Bone marrow (tissue), 2 donors: ENCODE measurements around the gene SPRR1B.
"Not testable (repeated sequence)": the region's sequence is repeated elsewhere in the genome, so short reads cannot be mapped to it uniquely, and the experiment has no call there.

ENCODE experiments used
- DNase-seq, 2 donors: peaks; one replicate each; lab custom pipeline; 2025; lab: John Stamatoyannopoulos, UW

Gene SPRR1B

DNA sequence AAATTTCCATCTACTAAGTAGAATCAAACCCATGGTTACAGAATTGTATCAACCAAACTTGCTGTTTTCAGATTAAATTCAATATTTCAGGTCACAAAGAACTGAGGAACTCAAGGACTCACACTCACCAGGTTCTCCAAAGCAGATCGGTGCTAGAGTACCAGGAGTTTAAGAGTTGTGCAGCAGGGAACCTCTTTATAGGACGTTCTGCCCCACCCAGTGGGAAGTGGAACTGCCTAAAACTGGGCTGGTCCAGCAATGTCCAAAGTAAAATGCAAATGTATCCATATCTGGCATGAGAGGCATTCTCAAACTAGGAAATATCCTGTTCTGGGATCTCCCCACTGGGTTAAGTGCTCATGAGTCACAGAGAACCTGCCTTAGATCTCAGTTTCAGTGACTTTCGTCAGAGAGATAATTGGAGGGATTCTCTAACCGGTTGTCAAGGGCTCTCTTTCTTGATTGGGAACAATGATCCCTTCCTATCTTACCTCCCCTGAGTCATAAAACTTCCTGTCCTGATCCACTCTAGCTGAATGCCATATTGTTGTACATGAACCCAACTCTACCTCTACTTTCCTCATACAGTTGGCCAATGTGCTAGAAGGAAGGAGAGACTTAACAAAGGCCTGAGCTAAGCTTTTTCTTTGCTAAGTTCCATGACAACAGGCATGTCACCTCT is 10.1 kb downstream of the SPRR1B start, which contains the start of gene SPRR2D:
TSS of gene SPRR2D (minus strand) at position 171 of the 682 bp plus-strand sequence. CDS start 774 bp downstream, outside the sequence.
- no peak for DNase-seq

DNA sequence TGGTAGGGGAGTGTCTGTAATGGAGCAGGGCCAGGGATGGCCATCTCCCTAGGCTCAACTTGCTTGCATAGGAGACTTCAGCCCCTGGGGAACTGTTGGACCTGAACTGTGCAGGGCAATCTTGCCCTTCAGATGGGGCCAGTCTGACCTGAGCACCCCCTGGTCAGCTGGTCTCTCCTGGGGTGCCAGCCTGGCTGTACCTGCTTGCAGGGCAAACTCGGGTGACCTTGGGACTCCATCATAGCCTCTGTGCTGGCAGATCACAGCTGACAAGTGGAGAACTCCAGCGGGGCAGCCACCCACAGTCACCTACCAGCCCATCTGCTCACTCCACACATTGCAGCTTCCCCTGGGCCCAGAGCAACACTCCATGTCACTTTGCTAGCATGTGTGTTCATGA is 18.2 kb downstream of the SPRR1B start:
- no peak for DNase-seq

DNA sequence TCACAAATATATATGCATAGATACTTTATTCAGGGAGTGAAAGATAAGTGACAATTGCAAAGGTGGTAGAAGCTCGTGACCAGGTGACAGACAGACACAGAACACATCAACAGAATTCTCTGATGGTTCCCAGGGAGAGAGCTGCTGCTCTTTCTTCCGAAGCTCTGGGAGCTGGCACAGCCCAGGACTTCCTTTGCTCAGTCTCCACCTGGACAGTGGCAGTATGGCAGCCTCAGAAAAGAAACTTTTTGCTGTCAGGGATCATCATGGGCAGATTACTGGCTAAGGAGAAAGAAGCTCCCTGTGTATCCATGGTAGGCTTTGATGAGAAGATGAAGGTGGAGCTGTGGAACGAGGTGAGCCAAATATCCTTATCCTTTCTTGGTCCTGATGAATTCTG is 25.1 kb downstream of the SPRR1B start:
- not testable (repeated sequence) for DNase-seq

DNA sequence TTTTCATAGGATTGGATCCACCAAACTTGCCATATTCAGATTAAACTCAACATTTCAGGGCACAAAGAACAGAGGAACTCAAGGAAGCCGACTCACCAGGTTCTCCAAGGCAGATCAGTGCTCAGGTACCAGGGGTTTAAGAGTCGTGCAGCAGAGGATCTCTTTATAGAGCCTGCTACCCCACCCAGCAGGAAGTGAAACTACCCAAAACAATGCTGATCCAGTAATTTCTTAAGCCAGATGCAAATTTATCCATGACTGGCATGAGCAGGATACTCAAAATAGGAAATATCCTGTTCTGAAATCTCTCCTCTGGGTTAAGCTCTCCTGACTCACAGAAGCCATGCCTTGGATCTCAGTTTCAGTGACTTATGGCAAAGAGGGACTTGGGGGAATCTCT is 26.4 kb downstream of the SPRR1B start, which contains the start of gene SPRR2A:
TSS of gene SPRR2A (minus strand) at position 138 of the 400 bp plus-strand sequence. CDS start 777 bp downstream, outside the sequence.
- DNase-seq = no peak

DNA sequence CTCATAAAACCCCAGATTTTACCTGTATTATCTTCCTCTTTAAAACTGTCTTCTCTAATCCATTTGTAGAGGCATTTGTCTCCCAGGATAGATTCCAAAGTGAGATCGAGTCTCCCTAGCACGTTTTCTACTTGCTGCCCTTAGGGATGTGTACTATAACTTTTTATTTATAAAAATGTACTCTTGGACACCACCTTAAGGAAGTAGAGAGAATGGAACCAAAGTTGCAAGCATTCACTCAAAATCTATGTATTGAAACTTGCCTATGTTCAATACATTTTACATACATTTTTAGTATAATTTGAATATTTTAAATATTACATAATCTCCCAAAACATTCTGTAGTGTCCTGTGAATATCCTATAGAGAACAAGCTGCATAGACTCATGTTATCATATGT is 27.2 kb downstream of the SPRR1B start:
- no peak for DNase-seq

DNA sequence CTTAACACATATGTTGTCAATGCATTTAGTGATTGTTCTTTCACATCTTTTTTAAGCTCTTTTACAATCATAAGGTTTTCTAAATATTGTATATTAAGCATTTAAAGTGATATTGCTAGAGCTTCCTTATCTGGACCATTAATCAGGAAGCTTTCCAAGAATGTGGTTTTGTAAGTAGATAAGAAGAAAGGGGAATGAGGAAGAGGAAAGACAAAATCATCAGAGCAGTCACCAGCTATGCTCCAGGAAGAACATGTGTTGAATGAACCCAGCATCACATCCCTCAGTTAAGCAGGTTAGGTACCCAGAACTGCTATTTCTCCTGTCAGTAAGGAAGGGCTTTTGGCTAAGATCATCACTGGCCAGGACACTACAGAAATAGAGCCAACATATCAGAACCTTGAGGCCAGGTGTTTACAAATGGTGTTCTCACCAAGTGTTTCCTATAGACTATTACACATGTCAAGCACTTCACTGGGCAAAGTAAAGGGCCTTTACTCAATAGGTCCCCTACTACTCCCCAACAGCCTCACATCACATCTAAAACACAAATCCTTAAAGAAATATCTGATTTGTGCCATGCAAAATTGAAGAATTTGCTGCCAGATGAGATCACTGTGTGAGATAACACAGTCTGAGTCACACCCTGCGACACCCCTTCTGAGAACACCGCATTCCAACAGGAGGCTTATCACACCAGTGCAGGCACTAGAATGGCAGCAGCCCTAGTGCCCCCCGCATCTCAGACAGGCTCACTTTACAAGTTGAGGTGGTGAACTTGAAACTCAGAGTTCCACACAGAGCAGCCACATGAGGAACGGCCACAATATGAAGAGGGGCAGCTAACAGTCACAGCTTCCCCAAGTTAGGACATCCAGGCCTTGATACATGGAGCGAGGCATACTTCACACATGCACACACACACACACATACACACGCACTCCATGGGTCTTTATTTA is 28.1 kb downstream of the SPRR1B start:
- no peak for DNase-seq

DNA sequence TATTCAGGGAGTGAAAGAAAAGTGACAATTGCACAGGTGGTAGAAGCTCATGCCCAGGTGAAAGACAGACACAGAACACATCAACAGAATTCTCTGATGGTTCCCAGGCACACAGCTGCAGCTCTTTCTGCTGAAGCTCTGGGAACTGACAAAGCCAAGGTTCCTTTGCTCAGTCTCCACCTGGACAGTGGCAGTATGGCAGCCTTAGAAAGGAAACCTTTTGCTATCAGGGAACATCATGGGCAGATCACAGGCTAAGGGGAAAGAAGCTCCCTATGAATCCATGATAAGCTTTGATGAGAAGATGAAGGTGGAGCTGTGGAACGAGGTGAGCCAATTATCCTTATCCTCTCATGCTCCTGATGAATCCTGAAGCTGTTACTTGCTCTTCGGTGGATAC is 39.2 kb downstream of the SPRR1B start:
- DNase-seq = no peak

DNA sequence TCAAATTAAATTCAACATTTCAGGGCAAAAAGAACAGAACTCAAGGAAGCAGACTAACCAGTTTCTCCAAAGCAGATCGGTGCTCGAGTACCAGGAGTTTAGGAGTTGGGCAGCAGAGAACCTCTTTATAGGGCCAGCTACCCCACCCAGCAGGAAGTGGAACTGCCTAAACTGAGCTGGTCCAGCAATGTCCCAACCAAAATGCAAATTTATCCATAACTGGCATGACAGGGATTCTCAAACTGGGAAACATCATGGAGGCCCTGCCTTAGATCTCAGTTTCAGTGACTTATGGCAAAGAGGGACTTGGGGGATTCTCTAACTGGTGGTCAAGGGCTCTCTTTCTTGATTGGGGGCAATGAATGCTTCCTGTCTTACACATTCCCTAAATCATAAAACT is 40.5 kb downstream of the SPRR1B start, which contains the start of gene SPRR2B:
TSS of gene SPRR2B (minus strand) at position 101 of the 400 bp plus-strand sequence. CDS start 772 bp downstream, outside the sequence.
- no peak for DNase-seq

DNA sequence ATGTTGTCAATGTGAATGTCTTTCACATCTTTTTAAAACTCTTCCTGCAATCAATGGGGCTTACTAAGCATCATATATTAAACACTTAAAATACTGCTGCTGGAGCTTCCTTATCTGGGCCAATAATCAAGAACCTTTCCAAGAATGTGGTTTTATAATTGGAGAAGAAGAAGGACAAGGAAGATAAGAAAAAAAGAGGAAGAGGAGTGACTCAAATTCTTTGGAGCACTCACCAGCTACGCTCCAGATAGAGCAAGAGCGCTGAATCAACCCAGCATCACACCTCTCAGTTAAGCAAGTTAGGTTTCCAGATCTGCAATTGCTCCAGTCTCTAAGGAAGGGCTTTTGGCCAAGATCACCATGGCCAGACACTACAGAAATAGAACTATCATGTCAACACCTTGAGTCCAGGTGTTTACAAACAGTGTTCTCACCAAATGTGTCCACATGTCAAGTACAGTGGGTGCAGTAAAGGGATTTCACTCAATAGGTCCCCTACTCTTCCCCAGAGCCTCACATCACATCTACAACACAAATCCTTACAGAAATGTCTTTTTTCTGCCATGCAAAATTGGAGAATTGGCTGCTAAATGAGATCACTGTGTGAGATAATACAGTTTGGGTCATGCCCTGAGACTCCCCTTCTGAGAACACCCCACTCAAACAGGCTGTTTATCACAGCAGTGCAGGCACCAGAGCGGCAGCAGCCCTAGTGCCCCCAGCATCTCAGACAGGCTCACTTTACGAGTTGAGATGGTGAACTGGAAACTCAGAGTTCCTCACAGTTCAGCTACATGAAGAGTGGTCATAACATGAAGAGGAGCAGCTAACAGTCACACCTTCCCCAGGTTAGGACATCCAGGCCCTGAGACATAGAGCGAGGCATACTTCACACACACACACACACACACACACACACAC is 42.1 kb downstream of the SPRR1B start:
- DNase-seq = no peak

DNA sequence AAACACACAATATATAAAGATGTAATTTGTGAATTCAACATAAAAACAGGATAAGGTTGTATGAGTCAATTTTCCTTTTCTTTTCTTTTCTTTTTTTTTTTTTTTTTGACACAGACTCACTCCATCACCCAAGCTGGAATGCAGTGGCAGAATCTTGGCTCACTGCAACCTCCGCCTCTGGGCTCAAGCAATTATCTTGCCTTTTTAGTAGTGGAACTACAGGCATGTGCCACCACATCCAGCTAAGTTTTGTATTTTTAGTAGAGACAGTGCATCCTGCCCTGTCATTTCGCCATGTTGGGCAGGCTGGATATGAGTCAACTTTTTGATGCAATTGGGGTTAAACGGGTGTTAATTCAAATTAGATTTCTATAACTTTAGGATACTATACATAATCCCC is 50.7 kb downstream of the SPRR1B start:
- no peak for DNase-seq
